ENCODE data around the gene PEX26.

PEX26 gene

DNA sequence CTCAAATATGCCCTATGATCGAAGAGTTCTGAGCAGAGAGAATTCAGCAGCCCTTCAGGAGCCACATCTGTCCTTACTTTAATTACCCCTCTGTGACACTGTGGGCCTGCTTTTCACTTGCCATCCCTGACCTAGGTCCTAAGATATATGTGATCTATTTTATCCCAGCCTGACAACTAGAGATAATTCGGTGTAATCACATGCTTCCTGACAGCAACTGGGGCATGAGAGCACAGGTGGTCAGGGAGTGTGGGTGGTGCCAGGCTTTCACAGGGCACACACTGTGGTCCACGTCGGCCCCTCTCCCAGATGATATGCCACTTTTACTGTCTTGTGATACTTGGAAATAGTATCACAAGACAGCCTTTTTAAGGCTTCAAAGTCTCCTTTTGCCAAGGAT, 36.7 kb downstream of the PEX26 start:
- DNase-seq (ENCODE audit: low read depth) = no peak
- TF ChIP-seq, protein P1, sequence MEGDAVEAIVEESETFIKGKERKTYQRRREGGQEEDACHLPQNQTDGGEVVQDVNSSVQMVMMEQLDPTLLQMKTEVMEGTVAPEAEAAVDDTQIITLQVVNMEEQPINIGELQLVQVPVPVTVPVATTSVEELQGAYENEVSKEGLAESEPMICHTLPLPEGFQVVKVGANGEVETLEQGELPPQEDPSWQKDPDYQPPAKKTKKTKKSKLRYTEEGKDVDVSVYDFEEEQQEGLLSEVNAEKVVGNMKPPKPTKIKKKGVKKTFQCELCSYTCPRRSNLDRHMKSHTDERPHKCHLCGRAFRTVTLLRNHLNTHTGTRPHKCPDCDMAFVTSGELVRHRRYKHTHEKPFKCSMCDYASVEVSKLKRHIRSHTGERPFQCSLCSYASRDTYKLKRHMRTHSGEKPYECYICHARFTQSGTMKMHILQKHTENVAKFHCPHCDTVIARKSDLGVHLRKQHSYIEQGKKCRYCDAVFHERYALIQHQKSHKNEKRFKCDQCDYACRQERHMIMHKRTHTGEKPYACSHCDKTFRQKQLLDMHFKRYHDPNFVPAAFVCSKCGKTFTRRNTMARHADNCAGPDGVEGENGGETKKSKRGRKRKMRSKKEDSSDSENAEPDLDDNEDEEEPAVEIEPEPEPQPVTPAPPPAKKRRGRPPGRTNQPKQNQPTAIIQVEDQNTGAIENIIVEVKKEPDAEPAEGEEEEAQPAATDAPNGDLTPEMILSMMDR (IDR thresholded peaks at IDR 0.05; ENCODE audit: low read length, missing control alignments) = no peak
- H3K4me3 ChIP-seq (replicated peaks; ENCODE audit: low read depth, low read length) = no peak overlapping the region

- H3K4me3 ChIP-seq (replicated peaks; ENCODE audit: low read depth, low read length) = no peak overlapping the region
- TF ChIP-seq, protein P1 (IDR thresholded peaks at IDR 0.05; ENCODE audit: low read length, missing control alignments) = no peak
- DNase-seq (ENCODE audit: low read depth) = no peak
These were observed 37.3 kb downstream of the PEX26 start for GRCh38 chr22:18114976-18115652.

GRCh38 chr22:18115906-18116371, 38.1 kb downstream of the PEX26 start:
- H3K4me3 ChIP-seq (replicated peaks; ENCODE audit: low read depth, low read length) = no peak overlapping the region
- TF ChIP-seq, protein P1 (IDR thresholded peaks at IDR 0.05; ENCODE audit: low read length, missing control alignments) = no peak
- no peak for DNase-seq (ENCODE audit: low read depth)

DNA sequence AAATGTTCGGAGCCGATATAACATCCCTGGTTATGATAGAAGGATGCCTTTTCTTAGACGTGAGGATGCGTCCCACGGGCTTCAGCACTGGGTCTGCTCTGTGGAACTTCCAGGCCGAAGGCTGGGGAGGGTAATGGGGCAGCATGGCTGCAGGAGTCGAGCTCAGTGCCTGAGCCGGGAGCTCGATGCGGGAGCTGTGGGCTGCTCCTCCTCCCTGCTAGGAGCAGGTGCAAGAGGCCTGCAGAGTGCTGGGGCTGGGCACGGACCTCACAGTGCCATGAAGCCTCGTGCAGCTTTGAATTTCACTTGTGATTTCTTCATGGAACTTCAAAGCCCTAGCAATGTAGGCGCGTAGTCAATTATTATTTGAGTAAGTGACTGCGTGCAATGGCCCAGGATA, 38.8 kb downstream of the PEX26 start:
- TF ChIP-seq, protein P1 (IDR thresholded peaks at IDR 0.05; ENCODE audit: low read length, missing control alignments) = no peak
- DNase-seq (ENCODE audit: low read depth) = no peak
- no peak overlapping the region for H3K4me3 ChIP-seq (replicated peaks; ENCODE audit: low read depth, low read length)

GRCh38 chr22:18118345-18118915, 40.6 kb downstream of the PEX26 start:
- DNase-seq (ENCODE audit: low read depth) = no peak
- TF ChIP-seq, protein P1 (IDR thresholded peaks at IDR 0.05; ENCODE audit: low read length, missing control alignments) = no peak
- H3K4me3 ChIP-seq (replicated peaks; ENCODE audit: low read depth, low read length) = no peak overlapping the region

DNA sequence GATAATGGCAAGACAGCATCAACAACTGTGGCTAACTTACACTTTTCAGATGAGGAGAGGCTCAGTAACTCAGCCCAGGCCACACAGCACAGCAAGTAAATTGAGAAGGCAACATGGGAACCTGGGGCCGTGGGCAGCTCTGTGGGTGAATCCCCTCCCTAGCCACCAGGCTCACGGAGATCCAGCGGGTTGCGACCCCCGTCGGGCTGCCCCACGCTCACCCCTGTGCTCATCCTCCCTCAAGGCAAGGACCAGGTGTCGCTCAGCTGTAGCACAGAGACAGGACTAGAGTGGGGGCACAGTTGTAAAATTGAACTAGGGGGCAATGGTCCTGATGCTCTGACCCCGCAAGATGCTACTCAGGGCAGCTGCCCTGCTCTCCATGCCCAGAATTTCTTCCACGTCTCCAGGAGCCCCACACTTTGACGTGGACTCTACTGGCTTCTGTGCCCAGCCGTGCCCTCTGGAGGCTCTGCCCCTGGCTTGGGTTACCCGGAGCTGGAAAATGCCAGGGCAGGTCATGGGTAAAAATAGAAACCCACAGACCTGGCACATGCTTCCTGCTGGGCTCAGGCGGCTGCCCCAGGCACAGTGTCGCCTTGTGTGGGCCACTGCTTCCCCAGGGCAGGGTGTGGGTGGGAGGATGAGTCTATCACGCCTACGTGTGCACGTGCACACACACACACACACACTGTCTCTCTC, 41.8 kb downstream of the PEX26 start:
- no peak overlapping the region for H3K4me3 ChIP-seq (replicated peaks; ENCODE audit: low read depth, low read length)
- TF ChIP-seq, protein P1 (IDR thresholded peaks at IDR 0.05; ENCODE audit: low read length, missing control alignments) = no peak
- DNase-seq (ENCODE audit: low read depth) = no peak

Measured in fibroblast of pulmonary artery (primary cell).